HEK293 (cell line): ENCODE measurements around the gene SLPI.

Source experiments
- GLIS1 ChIP-seq: fragments of 450-650 bp; formaldehyde crosslinking; IDR thresholded peaks from 2 replicates; pipeline ENCODE4 v1.5.1; 2016; ENCODE audit warnings: missing biosample characterization, missing genetic modification characterization
- SP7 ChIP-seq: fragments of 450-650 bp; formaldehyde crosslinking; IDR thresholded peaks from 2 replicates; pipeline ENCODE4 v1.5.1; 2016; ENCODE audit warnings: missing biosample characterization, missing genetic modification characterization
- ZBTB1 ChIP-seq: fragments of 450-650 bp; formaldehyde crosslinking; IDR thresholded peaks from 2 replicates; pipeline ENCODE4 v1.5.1; 2016; ENCODE audit warnings: missing biosample characterization, missing genetic modification characterization
- ZBTB17 ChIP-seq: fragments of 450-650 bp; formaldehyde crosslinking; IDR thresholded peaks from 2 replicates; pipeline ENCODE4 v1.5.1; 2016; ENCODE audit warnings: missing biosample characterization, missing genetic modification characterization
- ZBTB21 ChIP-seq: fragments of 450-650 bp; formaldehyde crosslinking; IDR thresholded peaks from 2 replicates; pipeline ENCODE4 v1.5.1; 2017; ENCODE audit warnings: missing biosample characterization, missing genetic modification characterization
- ZBTB8A ChIP-seq: fragments of 450-650 bp; formaldehyde crosslinking; IDR thresholded peaks from 2 replicates; pipeline ENCODE4 v1.5.1; 2016; ENCODE audit warnings: missing biosample characterization, missing genetic modification characterization
- ZFP41 ChIP-seq: fragments of 450-650 bp; formaldehyde crosslinking; IDR thresholded peaks from 2 replicates; pipeline ENCODE4 v1.5.1; 2016; ENCODE audit warnings: missing biosample characterization, missing genetic modification characterization, borderline replicate concordance
- ZNF112 ChIP-seq: fragments of 450-650 bp; formaldehyde crosslinking; IDR thresholded peaks from 2 replicates; pipeline ENCODE4 v1.5.0; 2017; ENCODE audit warnings: missing biosample characterization, missing genetic modification characterization
- ZNF146 ChIP-seq: fragments of 450-650 bp; formaldehyde crosslinking; IDR thresholded peaks from 2 replicates; pipeline ENCODE4 v1.5.1; 2016; ENCODE audit warnings: missing biosample characterization, missing genetic modification characterization
- ZNF157 ChIP-seq: fragments of 450-650 bp; formaldehyde crosslinking; IDR thresholded peaks from 2 replicates; pipeline ENCODE4 v1.5.1; 2016; ENCODE audit warnings: missing biosample characterization, missing genetic modification characterization
- ZNF221 ChIP-seq: fragments of 450-650 bp; formaldehyde crosslinking; IDR thresholded peaks from 2 replicates; pipeline ENCODE4 v1.5.1; 2017; ENCODE audit warnings: missing biosample characterization, missing genetic modification characterization, borderline replicate concordance
- ZNF341 ChIP-seq: fragments of 450-650 bp; formaldehyde crosslinking; IDR thresholded peaks from 2 replicates; pipeline ENCODE4; 2016; ENCODE audit warnings: low read depth, missing biosample characterization, missing genetic modification characterization
- ZNF394 ChIP-seq: fragments of 450-650 bp; formaldehyde crosslinking; IDR thresholded peaks from 2 replicates; pipeline ENCODE4 v1.5.1; 2016; ENCODE audit warnings: missing biosample characterization, missing genetic modification characterization, mild to moderate bottlenecking, moderate library complexity, borderline replicate concordance
- ZNF510 ChIP-seq: fragments of 450-650 bp; formaldehyde crosslinking; IDR thresholded peaks from 2 replicates; pipeline ENCODE4 v1.5.1; 2018; ENCODE audit warnings: mild to moderate bottlenecking, missing genetic modification characterization, missing biosample characterization; ENCODE audit not compliant: insufficient replicate concordance
- ZNF514 ChIP-seq: fragments of 450-650 bp; formaldehyde crosslinking; IDR thresholded peaks from 2 replicates; pipeline ENCODE4 v1.5.1; 2016; ENCODE audit warnings: missing biosample characterization, missing genetic modification characterization
- ZNF596 ChIP-seq: fragments of 450-650 bp; IDR thresholded peaks from 2 replicates; pipeline ENCODE4 v1.5.0; 2018; ENCODE audit warnings: missing biosample characterization, mild to moderate bottlenecking, missing genetic modification characterization, moderate library complexity
- ZNF623 ChIP-seq: fragments of 450-650 bp; formaldehyde crosslinking; IDR thresholded peaks from 2 replicates; pipeline ENCODE4 v1.5.1; 2016; ENCODE audit warnings: missing biosample characterization, missing genetic modification characterization
- ZNF624 ChIP-seq: fragments of 450-650 bp; formaldehyde crosslinking; IDR thresholded peaks from 2 replicates; pipeline ENCODE4 v1.5.1; 2017; ENCODE audit warnings: missing biosample characterization, missing genetic modification characterization
- ZNF654 ChIP-seq: fragments of 450-650 bp; formaldehyde crosslinking; IDR thresholded peaks from 2 replicates; pipeline ENCODE4 v1.5.1; 2016; ENCODE audit warnings: low read depth, missing biosample characterization, missing genetic modification characterization
- ZNF701 ChIP-seq: fragments of 450-650 bp; formaldehyde crosslinking; IDR thresholded peaks from 2 replicates; pipeline ENCODE4 v1.5.1; 2016; ENCODE audit warnings: missing biosample characterization, missing genetic modification characterization
- ZNF76 ChIP-seq: fragments of 450-650 bp; formaldehyde crosslinking; IDR thresholded peaks from 2 replicates; pipeline ENCODE4; 2016; ENCODE audit warnings: low read depth, missing biosample characterization, missing genetic modification characterization, borderline replicate concordance
- ZNF785 ChIP-seq: fragments of 450-650 bp; formaldehyde crosslinking; IDR thresholded peaks from 2 replicates; pipeline ENCODE4 v1.5.1; 2016; ENCODE audit warnings: missing biosample characterization, missing genetic modification characterization
- TF ChIP-seq, protein P1 (sequence below): fragments of 450-650 bp; formaldehyde crosslinking; IDR thresholded peaks from 2 replicates; pipeline ENCODE4 v1.5.1; 2016; ENCODE audit warnings: missing biosample characterization, missing genetic modification characterization
- TF ChIP-seq, protein P2 (sequence below): fragments of 450-650 bp; formaldehyde crosslinking; IDR thresholded peaks from 2 replicates; pipeline ENCODE4 v1.5.1; 2017; ENCODE audit warnings: missing biosample characterization, missing genetic modification characterization
- TF ChIP-seq, protein P3 (sequence below): fragments of 450-650 bp; formaldehyde crosslinking; IDR thresholded peaks from 2 replicates; pipeline ENCODE4 v1.5.1; 2016; ENCODE audit warnings: missing biosample characterization, missing genetic modification characterization
- TF ChIP-seq, protein P4 (sequence below): fragments of 450-650 bp; formaldehyde crosslinking; IDR thresholded peaks from 2 replicates; pipeline ENCODE4 v1.5.1; 2016; ENCODE audit warnings: missing biosample characterization, missing genetic modification characterization
- TF ChIP-seq, protein P5 (sequence below): fragments of 450-650 bp; formaldehyde crosslinking; IDR thresholded peaks from 2 replicates; pipeline ENCODE4 v1.5.1; 2016; ENCODE audit warnings: missing biosample characterization, missing genetic modification characterization
- TF ChIP-seq, protein P6 (sequence below): fragments of 450-650 bp; formaldehyde crosslinking; IDR thresholded peaks from 2 replicates; pipeline ENCODE4 v1.5.1; 2017; ENCODE audit warnings: missing biosample characterization, missing genetic modification characterization

Gene SLPI

DNA sequence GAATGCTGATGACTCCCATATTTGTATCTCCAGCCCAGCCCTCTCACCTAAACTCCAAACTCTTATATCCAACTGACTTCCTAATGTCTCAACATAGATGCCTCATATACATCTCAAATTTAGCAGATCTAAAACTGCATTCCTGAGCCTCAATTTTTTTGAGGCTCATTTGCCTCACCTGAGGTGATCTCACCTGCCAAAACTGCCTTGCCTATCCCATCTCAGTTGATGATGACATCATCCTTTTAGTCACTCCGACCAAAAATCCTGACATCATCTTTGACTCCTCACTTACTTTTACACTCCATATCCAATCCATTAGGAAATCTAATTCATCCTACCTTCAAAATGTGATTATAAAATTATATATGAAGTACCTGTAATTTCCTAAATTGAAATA is 25.6 kb upstream of the SLPI start (continued):
- TF ChIP-seq ZNF394 (tag by site-specific recombination) (0 out of 2 replicates have a peak, but pooled peaks have one; percentile 20), ZNF624 (no peak), GLIS1 (tag by site-specific recombination) (no peak), ZNF112 (tag by site-specific recombination) (no peak), ZBTB21 (tag by site-specific recombination) (peak; percentile 85), ZBTB17 (peak; percentile 18; the same call in 1 of the 2 replicates), ZNF341 (no peak), ZNF785 (tag by site-specific recombination) (no peak), ZNF76 (tag by site-specific recombination) (peak; percentile 18; the same call in 1 of the 2 replicates), ZNF514 (tag by site-specific recombination) (no peak), ZNF510 (no peak), ZNF701 (tag by site-specific recombination) (no peak), ZNF623 (tag by site-specific recombination) (no peak), SP7 (tag by site-specific recombination) (peak; percentile 65), ZFP41 (no peak), ZNF596 (tag by site-specific recombination) (no peak), ZNF221 (tag by site-specific recombination) (no peak), ZNF157 (tag by site-specific recombination) (no peak), ZNF146 (tag by site-specific recombination) (no peak), ZBTB1 (tag by site-specific recombination) (no peak), ZNF654 (no peak), ZBTB8A (tag by site-specific recombination) (no peak)
- TF ChIP-seq, protein P1, sequence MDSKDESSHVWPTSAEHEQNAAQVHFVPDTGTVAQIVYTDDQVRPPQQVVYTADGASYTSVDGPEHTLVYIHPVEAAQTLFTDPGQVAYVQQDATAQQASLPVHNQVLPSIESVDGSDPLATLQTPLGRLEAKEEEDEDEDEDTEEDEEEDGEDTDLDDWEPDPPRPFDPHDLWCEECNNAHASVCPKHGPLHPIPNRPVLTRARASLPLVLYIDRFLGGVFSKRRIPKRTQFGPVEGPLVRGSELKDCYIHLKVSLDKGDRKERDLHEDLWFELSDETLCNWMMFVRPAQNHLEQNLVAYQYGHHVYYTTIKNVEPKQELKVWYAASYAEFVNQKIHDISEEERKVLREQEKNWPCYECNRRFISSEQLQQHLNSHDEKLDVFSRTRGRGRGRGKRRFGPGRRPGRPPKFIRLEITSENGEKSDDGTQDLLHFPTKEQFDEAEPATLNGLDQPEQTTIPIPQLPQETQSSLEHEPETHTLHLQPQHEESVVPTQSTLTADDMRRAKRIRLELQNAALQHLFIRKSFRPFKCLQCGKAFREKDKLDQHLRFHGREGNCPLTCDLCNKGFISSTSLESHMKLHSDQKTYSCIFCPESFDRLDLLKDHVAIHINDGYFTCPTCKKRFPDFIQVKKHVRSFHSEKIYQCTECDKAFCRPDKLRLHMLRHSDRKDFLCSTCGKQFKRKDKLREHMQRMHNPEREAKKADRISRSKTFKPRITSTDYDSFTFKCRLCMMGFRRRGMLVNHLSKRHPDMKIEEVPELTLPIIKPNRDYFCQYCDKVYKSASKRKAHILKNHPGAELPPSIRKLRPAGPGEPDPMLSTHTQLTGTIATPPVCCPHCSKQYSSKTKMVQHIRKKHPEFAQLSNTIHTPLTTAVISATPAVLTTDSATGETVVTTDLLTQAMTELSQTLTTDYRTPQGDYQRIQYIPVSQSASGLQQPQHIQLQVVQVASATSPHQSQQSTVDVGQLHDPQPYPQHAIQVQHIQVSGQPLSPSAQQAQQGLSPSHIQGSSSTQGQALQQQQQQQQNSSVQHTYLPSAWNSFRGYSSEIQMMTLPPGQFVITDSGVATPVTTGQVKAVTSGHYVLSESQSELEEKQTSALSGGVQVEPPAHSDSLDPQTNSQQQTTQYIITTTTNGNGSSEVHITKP, result no peak
- TF ChIP-seq, protein P2, sequence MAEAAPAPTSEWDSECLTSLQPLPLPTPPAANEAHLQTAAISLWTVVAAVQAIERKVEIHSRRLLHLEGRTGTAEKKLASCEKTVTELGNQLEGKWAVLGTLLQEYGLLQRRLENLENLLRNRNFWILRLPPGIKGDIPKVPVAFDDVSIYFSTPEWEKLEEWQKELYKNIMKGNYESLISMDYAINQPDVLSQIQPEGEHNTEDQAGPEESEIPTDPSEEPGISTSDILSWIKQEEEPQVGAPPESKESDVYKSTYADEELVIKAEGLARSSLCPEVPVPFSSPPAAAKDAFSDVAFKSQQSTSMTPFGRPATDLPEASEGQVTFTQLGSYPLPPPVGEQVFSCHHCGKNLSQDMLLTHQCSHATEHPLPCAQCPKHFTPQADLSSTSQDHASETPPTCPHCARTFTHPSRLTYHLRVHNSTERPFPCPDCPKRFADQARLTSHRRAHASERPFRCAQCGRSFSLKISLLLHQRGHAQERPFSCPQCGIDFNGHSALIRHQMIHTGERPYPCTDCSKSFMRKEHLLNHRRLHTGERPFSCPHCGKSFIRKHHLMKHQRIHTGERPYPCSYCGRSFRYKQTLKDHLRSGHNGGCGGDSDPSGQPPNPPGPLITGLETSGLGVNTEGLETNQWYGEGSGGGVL (tag by site-specific recombination), result 0 out of 2 replicates have a peak, but pooled peaks have one; percentile 13
- TF ChIP-seq, protein P3, sequence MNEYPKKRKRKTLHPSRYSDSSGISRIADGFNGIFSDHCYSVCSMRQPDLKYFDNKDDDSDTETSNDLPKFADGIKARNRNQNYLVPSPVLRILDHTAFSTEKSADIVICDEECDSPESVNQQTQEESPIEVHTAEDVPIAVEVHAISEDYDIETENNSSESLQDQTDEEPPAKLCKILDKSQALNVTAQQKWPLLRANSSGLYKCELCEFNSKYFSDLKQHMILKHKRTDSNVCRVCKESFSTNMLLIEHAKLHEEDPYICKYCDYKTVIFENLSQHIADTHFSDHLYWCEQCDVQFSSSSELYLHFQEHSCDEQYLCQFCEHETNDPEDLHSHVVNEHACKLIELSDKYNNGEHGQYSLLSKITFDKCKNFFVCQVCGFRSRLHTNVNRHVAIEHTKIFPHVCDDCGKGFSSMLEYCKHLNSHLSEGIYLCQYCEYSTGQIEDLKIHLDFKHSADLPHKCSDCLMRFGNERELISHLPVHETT, result peak; percentile 80
- TF ChIP-seq, protein P4, sequence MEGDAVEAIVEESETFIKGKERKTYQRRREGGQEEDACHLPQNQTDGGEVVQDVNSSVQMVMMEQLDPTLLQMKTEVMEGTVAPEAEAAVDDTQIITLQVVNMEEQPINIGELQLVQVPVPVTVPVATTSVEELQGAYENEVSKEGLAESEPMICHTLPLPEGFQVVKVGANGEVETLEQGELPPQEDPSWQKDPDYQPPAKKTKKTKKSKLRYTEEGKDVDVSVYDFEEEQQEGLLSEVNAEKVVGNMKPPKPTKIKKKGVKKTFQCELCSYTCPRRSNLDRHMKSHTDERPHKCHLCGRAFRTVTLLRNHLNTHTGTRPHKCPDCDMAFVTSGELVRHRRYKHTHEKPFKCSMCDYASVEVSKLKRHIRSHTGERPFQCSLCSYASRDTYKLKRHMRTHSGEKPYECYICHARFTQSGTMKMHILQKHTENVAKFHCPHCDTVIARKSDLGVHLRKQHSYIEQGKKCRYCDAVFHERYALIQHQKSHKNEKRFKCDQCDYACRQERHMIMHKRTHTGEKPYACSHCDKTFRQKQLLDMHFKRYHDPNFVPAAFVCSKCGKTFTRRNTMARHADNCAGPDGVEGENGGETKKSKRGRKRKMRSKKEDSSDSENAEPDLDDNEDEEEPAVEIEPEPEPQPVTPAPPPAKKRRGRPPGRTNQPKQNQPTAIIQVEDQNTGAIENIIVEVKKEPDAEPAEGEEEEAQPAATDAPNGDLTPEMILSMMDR, result no peak
- TF ChIP-seq, protein P5, sequence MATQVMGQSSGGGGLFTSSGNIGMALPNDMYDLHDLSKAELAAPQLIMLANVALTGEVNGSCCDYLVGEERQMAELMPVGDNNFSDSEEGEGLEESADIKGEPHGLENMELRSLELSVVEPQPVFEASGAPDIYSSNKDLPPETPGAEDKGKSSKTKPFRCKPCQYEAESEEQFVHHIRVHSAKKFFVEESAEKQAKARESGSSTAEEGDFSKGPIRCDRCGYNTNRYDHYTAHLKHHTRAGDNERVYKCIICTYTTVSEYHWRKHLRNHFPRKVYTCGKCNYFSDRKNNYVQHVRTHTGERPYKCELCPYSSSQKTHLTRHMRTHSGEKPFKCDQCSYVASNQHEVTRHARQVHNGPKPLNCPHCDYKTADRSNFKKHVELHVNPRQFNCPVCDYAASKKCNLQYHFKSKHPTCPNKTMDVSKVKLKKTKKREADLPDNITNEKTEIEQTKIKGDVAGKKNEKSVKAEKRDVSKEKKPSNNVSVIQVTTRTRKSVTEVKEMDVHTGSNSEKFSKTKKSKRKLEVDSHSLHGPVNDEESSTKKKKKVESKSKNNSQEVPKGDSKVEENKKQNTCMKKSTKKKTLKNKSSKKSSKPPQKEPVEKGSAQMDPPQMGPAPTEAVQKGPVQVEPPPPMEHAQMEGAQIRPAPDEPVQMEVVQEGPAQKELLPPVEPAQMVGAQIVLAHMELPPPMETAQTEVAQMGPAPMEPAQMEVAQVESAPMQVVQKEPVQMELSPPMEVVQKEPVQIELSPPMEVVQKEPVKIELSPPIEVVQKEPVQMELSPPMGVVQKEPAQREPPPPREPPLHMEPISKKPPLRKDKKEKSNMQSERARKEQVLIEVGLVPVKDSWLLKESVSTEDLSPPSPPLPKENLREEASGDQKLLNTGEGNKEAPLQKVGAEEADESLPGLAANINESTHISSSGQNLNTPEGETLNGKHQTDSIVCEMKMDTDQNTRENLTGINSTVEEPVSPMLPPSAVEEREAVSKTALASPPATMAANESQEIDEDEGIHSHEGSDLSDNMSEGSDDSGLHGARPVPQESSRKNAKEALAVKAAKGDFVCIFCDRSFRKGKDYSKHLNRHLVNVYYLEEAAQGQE (tag by site-specific recombination), result no peak
- TF ChIP-seq, protein P6, sequence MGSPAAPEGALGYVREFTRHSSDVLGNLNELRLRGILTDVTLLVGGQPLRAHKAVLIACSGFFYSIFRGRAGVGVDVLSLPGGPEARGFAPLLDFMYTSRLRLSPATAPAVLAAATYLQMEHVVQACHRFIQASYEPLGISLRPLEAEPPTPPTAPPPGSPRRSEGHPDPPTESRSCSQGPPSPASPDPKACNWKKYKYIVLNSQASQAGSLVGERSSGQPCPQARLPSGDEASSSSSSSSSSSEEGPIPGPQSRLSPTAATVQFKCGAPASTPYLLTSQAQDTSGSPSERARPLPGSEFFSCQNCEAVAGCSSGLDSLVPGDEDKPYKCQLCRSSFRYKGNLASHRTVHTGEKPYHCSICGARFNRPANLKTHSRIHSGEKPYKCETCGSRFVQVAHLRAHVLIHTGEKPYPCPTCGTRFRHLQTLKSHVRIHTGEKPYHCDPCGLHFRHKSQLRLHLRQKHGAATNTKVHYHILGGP (tag by site-specific recombination), result no peak
